GM18499 (cell line): ENCODE data around the gene CHGA.

Experiments
- ATAC-seq: cut with Tn5 transposase; IDR thresholded peaks from one replicate; pipeline ENCODE4 v1.9.1; 2021; ENCODE audit warnings: moderate number of reproducible peaks; ENCODE audit not compliant: insufficient read depth, unreplicated experiment

Gene CHGA

GRCh38 chr14:92903359-92903758 is 19.6 kb upstream of the CHGA start:
- no peak for ATAC-seq

- no peak for ATAC-seq
Observed at GRCh38 chr14:92905667-92906066, 17.3 kb upstream of the CHGA start.

- ATAC-seq, result no peak
Observed at GRCh38 chr14:92906420-92906819, 16.5 kb upstream of the CHGA start.

GRCh38 chr14:92906823-92907222 is 16.1 kb upstream of the CHGA start:
- no peak for ATAC-seq

GRCh38 chr14:92907316-92907911 is 15.5 kb upstream of the CHGA start:
- ATAC-seq, result no peak

GRCh38 chr14:92914087-92914656 is 8.8 kb upstream of the CHGA start:
- ATAC-seq, result no peak

GRCh38 chr14:92916201-92916600 is 6.7 kb upstream of the CHGA start:
- no peak for ATAC-seq

- ATAC-seq, result no peak
Observed at GRCh38 chr14:92917041-92917940, 5.7 kb upstream of the CHGA start.

GRCh38 chr14:92917956-92918355 is 5.0 kb upstream of the CHGA start:
- ATAC-seq, result no peak

GRCh38 chr14:92920001-92920400 is 2.9 kb upstream of the CHGA start:
- ATAC-seq, result no peak

GRCh38 chr14:92922155-92922735 is 705 bp upstream of the CHGA start:
- ATAC-seq, result no peak

GRCh38 chr14:92923744-92924103 is 774 bp downstream of the CHGA start:
- no peak for ATAC-seq

- ATAC-seq, result no peak
Observed at GRCh38 chr14:92924247-92924646, 1.3 kb downstream of the CHGA start.

- ATAC-seq, result no peak
Observed at GRCh38 chr14:92925446-92925845, 2.5 kb downstream of the CHGA start.

GRCh38 chr14:92926180-92926845 is 3.4 kb downstream of the CHGA start:
- ATAC-seq, result no peak

- no peak for ATAC-seq
Observed at GRCh38 chr14:92926931-92927330, 4.0 kb downstream of the CHGA start.

- ATAC-seq, result no peak
Observed at GRCh38 chr14:92927349-92928257, 4.7 kb downstream of the CHGA start.

GRCh38 chr14:92928258-92928629 is 5.3 kb downstream of the CHGA start:
- ATAC-seq, result no peak

GRCh38 chr14:92928961-92929688 is 6.2 kb downstream of the CHGA start:
- ATAC-seq, result no peak
